HEK293 (cell line): ENCODE measurements around the gene UVSSA.
"Not testable (repeated sequence)": the region's sequence is repeated elsewhere in the genome, so short reads cannot be mapped to it uniquely, and the experiment has no call there.

Experiments used
- CTCF ChIA-PET: fragments of 350-600 bp; formaldehyde crosslinking; extraction: SDS; loops from one replicate; lab custom pipeline; 2021; ENCODE audit warnings: antibody characterized with exemption; lab: Yijun Ruan, JAX
- POLR2A ChIA-PET: fragments of 300-600 bp; formaldehyde crosslinking; extraction: SDS; loops from one replicate; lab custom pipeline; 2020; ENCODE audit warnings: antibody characterized with exemption, inconsistent platforms; lab: Yijun Ruan, JAX
- H3K27ac ChIP-seq: fragments of 200-500 bp; sonication (Bioruptor generic); 2 replicates; pipeline ENCODE4 v1.5.1; 2014; ENCODE audit warnings: low read depth, low read length, control low read depth, inconsistent platforms; ENCODE audit errors: extremely low read depth
- H3K36me3 ChIP-seq, 2 experiments: fragments of 200-500 bp in 1 of 2; sonication (Bioruptor generic) in 1 of 2; 1 replicate in 1 of 2; 2 replicates in 1 of 2; pipeline ENCODE4 v1.5.1; 2014 to 2017; ENCODE audit warnings: inconsistent platforms in 2 of 2, low read length in 2 of 2; ENCODE audit not compliant: control insufficient read depth in 2 of 2, insufficient read depth in 1 of 2
- H3K4me1 ChIP-seq: fragments of 200-500 bp; sonication (Bioruptor generic); 2 replicates; pipeline ENCODE4 v1.5.1; 2014; ENCODE audit warnings: mild to moderate bottlenecking, low read length, inconsistent platforms; ENCODE audit not compliant: control insufficient read depth, insufficient read depth
- H3K4me3 ChIP-seq: 2 replicates; pipeline ENCODE4 v1.5.1; 2011; ENCODE audit warnings: low read depth, mild to moderate bottlenecking, control low read depth, low read length, moderate library complexity
- H3K9me3 ChIP-seq: fragments of 200-500 bp; sonication (Bioruptor generic); 2 replicates; pipeline ENCODE4 v1.5.1; 2014; ENCODE audit warnings: low read depth, low read length, inconsistent platforms; ENCODE audit not compliant: control insufficient read depth, insufficient read depth
- BCL11A ChIP-seq: fragments of 450-650 bp; formaldehyde crosslinking; IDR thresholded peaks from 2 replicates; pipeline ENCODE4 v1.5.1; 2016; ENCODE audit warnings: low read depth, missing biosample characterization, missing genetic modification characterization
- EGR2 ChIP-seq: fragments of 450-650 bp; formaldehyde crosslinking; IDR thresholded peaks from 2 replicates; pipeline ENCODE4 v1.5.1; 2016; ENCODE audit warnings: low read depth, missing biosample characterization, missing genetic modification characterization
- FEZF1 ChIP-seq: fragments of 450-650 bp; formaldehyde crosslinking; IDR thresholded peaks from 2 replicates; pipeline ENCODE4 v1.5.1; 2016; ENCODE audit warnings: missing biosample characterization, missing genetic modification characterization
- GLIS2 ChIP-seq: fragments of 450-650 bp; formaldehyde crosslinking; IDR thresholded peaks from 2 replicates; pipeline ENCODE4 v1.5.1; 2016; ENCODE audit warnings: missing biosample characterization, missing genetic modification characterization
- KLF10 ChIP-seq: fragments of 450-650 bp; IDR thresholded peaks from 2 replicates; pipeline ENCODE4 v1.5.1; 2018; ENCODE audit warnings: missing biosample characterization, mild to moderate bottlenecking, missing genetic modification characterization
- MYNN ChIP-seq: fragments of 450-650 bp; formaldehyde crosslinking; IDR thresholded peaks from 2 replicates; pipeline ENCODE4 v1.5.1; 2016; ENCODE audit warnings: missing biosample characterization, missing genetic modification characterization, borderline replicate concordance
- PRDM4 ChIP-seq: fragments of 450-650 bp; formaldehyde crosslinking; IDR thresholded peaks from 2 replicates; pipeline ENCODE4 v1.5.1; 2017; ENCODE audit warnings: missing biosample characterization, missing genetic modification characterization
- ZNF146 ChIP-seq: fragments of 450-650 bp; formaldehyde crosslinking; IDR thresholded peaks from 2 replicates; pipeline ENCODE4 v1.5.1; 2016; ENCODE audit warnings: missing biosample characterization, missing genetic modification characterization
- ZNF184 ChIP-seq: fragments of 450-650 bp; IDR thresholded peaks from 2 replicates; pipeline ENCODE4 v1.5.1; 2018; ENCODE audit warnings: missing biosample characterization, mild to moderate bottlenecking, missing genetic modification characterization
- ZNF19 ChIP-seq: fragments of 450-650 bp; formaldehyde crosslinking; IDR thresholded peaks from 2 replicates; pipeline ENCODE4; 2016; ENCODE audit warnings: missing biosample characterization, missing genetic modification characterization, low read depth
- ZNF221 ChIP-seq: fragments of 450-650 bp; formaldehyde crosslinking; IDR thresholded peaks from 2 replicates; pipeline ENCODE4 v1.5.1; 2017; ENCODE audit warnings: missing biosample characterization, missing genetic modification characterization, borderline replicate concordance
- ZNF423 ChIP-seq: fragments of 450-650 bp; formaldehyde crosslinking; IDR thresholded peaks from 2 replicates; pipeline ENCODE4 v1.5.1; 2016; ENCODE audit warnings: missing biosample characterization, missing genetic modification characterization
- ZNF560 ChIP-seq: fragments of 450-650 bp; formaldehyde crosslinking; IDR thresholded peaks from 2 replicates; pipeline ENCODE4 v1.5.1; 2017; ENCODE audit warnings: missing biosample characterization, missing genetic modification characterization, borderline replicate concordance
- ZNF561 ChIP-seq: fragments of 450-650 bp; IDR thresholded peaks from 2 replicates; pipeline ENCODE4 v1.5.1; 2018; ENCODE audit warnings: missing biosample characterization, missing genetic modification characterization, borderline replicate concordance
- ZNF76 ChIP-seq: fragments of 450-650 bp; formaldehyde crosslinking; IDR thresholded peaks from 2 replicates; pipeline ENCODE4; 2016; ENCODE audit warnings: low read depth, missing biosample characterization, missing genetic modification characterization, borderline replicate concordance
- ZNF776 ChIP-seq: fragments of 450-650 bp; formaldehyde crosslinking; IDR thresholded peaks from 2 replicates; pipeline ENCODE4 v1.5.0; 2017; ENCODE audit warnings: missing biosample characterization, missing genetic modification characterization, borderline replicate concordance
- ZSCAN30 ChIP-seq: fragments of 450-650 bp; IDR thresholded peaks from 2 replicates; pipeline ENCODE4 v1.5.1; 2018; ENCODE audit warnings: missing biosample characterization, mild to moderate bottlenecking, missing genetic modification characterization, moderate library complexity
- TF ChIP-seq, protein P1 (sequence below): fragments of 450-650 bp; formaldehyde crosslinking; IDR thresholded peaks from 2 replicates; pipeline ENCODE4 v1.5.0; 2017; ENCODE audit warnings: missing biosample characterization, missing genetic modification characterization, borderline replicate concordance
- TF ChIP-seq, protein P2 (sequence below): fragments of 450-650 bp; formaldehyde crosslinking; IDR thresholded peaks from 2 replicates; pipeline ENCODE4 v1.5.1; 2016; ENCODE audit warnings: missing biosample characterization, missing genetic modification characterization

Gene UVSSA

GRCh38 chr4:1393866-1394265, 46.9 kb downstream of the UVSSA start:
- no peak overlapping the region for H3K4me3 ChIP-seq
- H3K4me1 ChIP-seq, result no peaks in the 10 kb centered on the region
- POLR2A ChIA-PET, result no interaction called here
- TF ChIP-seq ZNF76 (tag by site-specific recombination) (no peak), ZNF560 (no peak), MYNN (no peak), ZNF221 (tag by site-specific recombination) (no peak), FEZF1 (tag by site-specific recombination) (no peak), ZNF561 (tag by site-specific recombination) (no peak), ZNF146 (tag by site-specific recombination) (no peak), ZNF423 (no peak), PRDM4 (tag by site-specific recombination) (no peak), KLF10 (no peak), GLIS2 (tag by site-specific recombination) (no peak), ZNF19 (tag by site-specific recombination) (no peak), EGR2 (tag by site-specific recombination) (no peak), ZSCAN30 (no peak), BCL11A (tag by site-specific recombination) (no peak), ZNF776 (tag by site-specific recombination) (no peak), ZNF184 (tag by site-specific recombination) (no peak)
- TF ChIP-seq, protein P1, sequence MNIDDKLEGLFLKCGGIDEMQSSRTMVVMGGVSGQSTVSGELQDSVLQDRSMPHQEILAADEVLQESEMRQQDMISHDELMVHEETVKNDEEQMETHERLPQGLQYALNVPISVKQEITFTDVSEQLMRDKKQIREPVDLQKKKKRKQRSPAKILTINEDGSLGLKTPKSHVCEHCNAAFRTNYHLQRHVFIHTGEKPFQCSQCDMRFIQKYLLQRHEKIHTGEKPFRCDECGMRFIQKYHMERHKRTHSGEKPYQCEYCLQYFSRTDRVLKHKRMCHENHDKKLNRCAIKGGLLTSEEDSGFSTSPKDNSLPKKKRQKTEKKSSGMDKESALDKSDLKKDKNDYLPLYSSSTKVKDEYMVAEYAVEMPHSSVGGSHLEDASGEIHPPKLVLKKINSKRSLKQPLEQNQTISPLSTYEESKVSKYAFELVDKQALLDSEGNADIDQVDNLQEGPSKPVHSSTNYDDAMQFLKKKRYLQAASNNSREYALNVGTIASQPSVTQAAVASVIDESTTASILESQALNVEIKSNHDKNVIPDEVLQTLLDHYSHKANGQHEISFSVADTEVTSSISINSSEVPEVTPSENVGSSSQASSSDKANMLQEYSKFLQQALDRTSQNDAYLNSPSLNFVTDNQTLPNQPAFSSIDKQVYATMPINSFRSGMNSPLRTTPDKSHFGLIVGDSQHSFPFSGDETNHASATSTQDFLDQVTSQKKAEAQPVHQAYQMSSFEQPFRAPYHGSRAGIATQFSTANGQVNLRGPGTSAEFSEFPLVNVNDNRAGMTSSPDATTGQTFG, result no peak
- TF ChIP-seq, protein P2, sequence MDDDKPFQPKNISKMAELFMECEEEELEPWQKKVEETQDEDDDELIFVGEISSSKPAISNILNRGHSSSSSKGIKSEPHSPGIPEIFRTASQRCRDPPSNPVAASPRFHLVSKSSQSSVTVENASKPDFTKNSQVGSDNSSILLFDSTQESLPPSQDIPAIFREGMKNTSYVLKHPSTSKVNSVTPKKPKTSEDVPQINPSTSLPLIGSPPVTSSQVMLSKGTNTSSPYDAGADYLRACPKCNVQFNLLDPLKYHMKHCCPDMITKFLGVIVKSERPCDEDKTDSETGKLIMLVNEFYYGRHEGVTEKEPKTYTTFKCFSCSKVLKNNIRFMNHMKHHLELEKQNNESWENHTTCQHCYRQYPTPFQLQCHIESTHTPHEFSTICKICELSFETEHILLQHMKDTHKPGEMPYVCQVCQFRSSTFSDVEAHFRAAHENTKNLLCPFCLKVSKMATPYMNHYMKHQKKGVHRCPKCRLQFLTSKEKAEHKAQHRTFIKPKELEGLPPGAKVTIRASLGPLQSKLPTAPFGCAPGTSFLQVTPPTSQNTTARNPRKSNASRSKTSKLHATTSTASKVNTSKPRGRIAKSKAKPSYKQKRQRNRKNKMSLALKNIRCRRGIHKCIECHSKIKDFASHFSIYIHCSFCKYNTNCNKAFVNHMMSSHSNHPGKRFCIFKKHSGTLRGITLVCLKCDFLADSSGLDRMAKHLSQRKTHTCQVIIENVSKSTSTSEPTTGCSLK (tag by site-specific recombination), result no peak
- H3K27ac ChIP-seq, result no peak overlapping the region
- CTCF ChIA-PET, result no interaction called here
- H3K36me3 ChIP-seq, result peaks cover 0 to 7% of the 10 kb centered on the region in 2 experiments; a peak in 1 of 3 replicates
- H3K9me3 ChIP-seq, result no peaks in the 10 kb centered on the region

DNA sequence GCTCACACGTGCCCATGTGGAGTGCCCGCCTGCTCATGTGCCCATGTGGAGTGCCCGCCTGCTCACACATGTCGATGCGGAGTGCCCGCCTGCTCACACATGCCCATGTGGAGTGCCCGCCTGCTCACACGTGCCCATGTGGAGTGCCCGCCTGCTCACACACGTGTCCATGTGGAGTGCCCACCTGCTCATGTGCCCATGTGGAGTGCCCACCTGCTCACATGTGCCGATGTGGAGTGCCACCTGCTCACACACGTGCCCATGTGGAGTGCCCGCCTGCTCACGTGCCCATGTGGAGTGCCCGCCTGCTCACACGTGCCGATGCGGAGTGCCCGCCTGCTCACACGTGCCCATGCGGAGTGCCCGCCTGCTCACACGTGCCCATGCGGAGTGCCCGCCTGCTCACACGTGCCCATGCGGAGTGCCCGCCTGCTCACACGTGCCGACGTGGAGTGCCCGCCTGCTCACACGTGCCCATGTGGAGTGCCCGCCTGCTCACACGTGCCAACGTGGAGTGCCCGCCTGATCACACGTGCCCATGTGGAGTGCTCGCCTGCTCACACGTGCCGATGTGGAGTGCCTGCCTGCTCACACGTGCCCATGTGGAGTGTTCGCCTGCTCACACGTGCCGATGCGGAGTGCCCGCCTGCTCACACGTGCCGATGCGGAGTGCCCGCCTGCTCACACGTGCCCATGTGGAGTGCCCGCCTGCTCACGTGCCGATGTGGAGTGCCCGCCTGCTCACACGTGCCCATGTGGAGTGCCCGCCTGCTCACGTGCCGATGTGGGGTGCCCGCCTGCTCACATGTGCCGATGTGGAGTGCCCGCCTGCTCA, 47.8 kb downstream of the UVSSA start:
- H3K4me3 ChIP-seq, H3K4me1 ChIP-seq, H3K27ac ChIP-seq, H3K36me3 ChIP-seq, POLR2A ChIA-PET, H3K9me3 ChIP-seq, CTCF ChIA-PET: not testable (repeated sequence)

DNA sequence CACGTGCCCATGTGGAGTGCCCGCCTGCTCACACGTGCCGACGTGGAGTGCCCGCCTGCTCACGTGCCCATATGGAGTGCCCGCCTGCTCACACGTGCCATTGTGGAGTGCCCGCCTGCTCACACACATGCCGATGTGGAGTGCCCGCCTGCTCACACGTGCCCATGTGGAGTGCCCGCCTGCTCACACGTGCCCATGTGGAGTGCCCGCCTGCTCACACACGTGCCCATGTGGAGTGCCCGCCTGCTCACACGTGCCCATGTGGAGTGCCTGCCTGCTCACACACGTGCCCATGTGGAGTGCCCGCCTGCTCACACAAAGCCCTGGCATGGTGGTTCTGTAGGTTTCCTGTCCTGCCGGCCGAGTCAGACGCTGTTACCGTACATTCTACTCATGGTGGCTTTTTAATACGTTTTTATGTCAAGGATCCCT, 48.4 kb downstream of the UVSSA start:
- POLR2A ChIA-PET, H3K36me3 ChIP-seq, H3K9me3 ChIP-seq, H3K27ac ChIP-seq, H3K4me1 ChIP-seq, CTCF ChIA-PET, H3K4me3 ChIP-seq: not testable (repeated sequence)
